ENCODE data around the gene CACNA1A.
"Not testable (repeated sequence)": the region's sequence is repeated elsewhere in the genome, so short reads cannot be mapped to it uniquely, and the experiment has no call there.

CACNA1A gene

GRCh38 chr19:13506471-13506820, at the start of gene CACNA1A:
TSS of gene CACNA1A (minus strand) at chr19:13506479. CDS start at chr19:13506224, 255 bp downstream.
- DNase-seq, result no peak

DNA sequence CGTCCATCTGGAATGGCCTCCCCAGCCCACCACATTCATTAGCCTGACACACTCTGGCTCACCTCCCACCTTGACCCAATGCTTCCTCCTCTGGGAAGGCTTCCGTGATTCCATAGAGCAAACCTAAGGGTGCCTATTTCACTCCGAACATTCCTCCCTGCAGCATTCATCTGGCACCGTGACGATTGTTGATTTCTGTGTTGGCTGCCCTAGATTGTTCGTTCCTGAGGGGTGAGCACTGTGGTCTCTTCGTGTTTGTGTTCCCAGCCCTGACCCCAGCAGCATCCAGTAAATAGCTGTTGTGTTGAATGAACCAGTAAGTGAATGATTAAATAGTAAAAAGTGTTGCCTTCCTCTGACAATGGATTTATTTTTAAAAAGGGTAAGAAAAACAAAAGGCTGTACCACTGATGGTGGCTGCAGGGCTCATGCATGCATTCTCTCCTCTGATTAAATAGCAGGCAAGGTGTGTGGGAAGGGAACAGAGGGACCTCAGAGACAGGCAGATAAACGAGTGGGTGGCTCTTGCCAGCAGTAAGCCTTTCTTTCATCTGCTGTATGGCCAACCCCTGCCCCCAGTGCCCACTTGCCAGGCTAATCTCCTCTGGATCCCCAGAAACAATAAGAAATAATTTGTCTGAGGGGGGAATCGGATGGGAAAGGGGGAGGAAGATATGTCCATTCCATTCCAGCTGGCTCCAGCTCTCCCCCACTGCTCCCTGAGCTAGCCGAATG, 48.4 kb upstream of the CACNA1A start:
- DNase-seq, result no peak

DNA sequence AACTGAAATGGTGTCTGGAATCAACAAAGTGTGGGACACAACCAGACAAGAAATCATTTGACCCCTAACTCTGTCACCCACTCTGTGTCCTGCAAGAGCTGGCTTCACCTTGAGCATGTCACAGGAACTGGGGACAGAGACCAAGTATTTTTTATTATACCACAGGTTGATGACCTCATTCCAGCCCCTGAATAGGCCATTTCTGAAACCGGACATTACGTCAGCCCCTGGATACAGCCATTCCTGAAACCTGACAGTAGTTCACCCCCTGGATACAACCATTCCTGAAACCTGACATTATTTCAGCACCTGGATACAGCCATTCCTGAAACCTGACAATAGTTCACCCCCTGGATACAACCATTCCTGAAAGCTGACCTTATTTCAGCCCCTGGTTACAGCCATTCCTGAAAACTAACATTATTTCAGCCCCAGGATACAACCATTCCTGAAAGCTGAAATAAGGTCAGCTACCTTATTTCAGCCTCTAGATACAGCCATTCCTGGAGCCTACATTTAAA, 47.7 kb upstream of the CACNA1A start:
- DNase-seq, result no peak

GRCh38 chr19:13548131-13548530, 41.9 kb upstream of the CACNA1A start:
- no peak for DNase-seq

DNA sequence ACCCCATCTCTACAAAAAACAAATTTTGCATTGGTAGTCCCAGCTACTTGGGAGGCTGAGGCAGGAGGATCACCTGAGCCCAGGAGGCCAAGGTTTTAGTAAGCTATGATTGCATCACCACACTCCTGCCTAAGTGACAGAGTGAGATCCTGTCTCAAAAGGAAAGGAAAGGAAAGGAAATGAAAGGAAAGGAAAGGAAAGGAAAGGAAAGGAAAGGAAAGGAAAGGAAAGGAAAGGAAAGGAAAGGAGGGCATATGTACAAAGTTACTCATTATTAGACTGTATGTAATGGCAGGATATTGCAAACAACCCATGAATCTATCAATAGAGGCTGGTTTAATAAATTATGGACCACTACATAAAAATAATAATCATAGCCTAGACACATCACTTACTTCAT, 40.8 kb upstream of the CACNA1A start:
- DNase-seq, result no peak

DNA sequence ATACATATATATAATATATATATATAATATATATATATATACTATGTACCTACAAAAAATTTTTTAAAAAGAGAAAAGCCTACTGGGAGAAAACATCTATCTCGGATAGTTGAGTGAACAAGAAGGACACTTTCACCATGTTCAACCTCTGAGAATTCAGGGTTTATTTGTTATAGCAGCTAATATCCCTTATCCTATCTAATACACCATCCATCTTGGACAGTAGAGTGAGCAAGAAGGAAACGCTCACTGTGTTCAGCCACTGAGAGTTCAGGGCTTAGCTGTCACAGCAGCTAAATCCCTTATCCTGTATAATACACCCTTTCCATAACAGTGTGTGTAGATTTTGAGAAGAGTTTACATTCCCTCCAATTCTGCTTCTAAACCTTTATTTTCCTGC, 38.1 kb upstream of the CACNA1A start:
- no peak for DNase-seq

DNA sequence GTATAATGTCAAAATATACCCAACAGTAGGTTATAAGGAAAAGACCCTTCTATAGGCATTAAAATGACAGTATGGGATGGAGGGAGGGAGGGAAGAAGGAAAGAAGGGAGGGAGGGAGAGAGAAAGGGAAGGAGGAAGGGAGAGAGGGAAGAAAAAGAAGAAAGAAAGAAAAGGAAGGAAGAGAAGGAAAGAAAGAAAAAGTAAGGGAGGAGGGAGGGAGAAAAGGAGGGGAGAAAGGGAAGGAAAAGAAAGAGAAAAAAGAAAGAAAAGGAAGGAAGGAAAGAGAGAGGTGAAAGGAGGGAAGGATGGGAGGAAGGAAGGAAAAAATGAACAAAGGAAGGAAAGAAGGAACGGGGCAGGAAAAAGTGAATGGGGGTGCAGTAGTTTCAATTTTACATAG, 35.3 kb upstream of the CACNA1A start:
- DNase-seq, result no peak

DNA sequence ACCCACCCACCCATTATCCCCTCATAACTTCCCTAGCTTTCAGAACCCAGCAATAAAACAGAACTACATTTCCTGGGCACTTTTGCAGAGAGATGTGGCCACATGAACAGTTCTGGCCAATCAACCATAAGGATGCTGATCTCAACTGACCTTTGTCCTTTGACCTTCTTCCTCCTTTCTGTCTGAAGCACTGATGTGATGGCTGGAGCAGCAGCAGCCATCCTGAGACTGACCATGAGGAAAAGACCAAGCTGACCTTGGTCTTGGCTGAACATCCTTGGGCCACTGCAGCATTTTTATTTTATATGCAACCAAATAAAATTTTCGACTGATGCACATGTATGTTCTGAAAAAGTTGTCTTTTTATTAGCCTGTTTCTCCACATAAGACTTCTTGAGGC, 33.1 kb upstream of the CACNA1A start:
- no peak for DNase-seq

- DNase-seq, result no peak
Measured at GRCh38 chr19:13538601-13539253, 32.4 kb upstream of the CACNA1A start.

- DNase-seq, result peak; percentile 33
Measured at GRCh38 chr19:13537454-13537853, 31.2 kb upstream of the CACNA1A start.

GRCh38 chr19:13530720-13531119, 24.4 kb upstream of the CACNA1A start:
- DNase-seq, result no peak

DNA sequence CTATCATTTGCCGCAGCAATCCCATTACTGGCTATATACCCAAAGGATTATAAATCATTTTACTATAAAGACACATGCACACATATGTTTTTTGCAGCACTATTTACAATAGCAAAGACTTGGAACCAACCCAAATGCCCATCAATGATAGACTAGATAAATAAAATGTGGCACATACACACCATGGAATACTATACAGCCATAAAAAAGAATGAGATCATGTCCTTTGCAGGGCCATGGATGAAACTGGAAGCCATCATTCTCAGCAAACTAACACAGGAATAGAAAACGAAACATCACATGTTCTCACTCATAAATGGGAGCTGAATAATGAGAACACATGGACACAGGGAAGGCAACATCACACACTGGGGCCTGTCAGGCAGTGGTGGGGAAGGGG, 23.4 kb upstream of the CACNA1A start:
- DNase-seq, result not testable (repeated sequence)

- DNase-seq, result no peak
Measured at GRCh38 chr19:13526552-13526951, 20.3 kb upstream of the CACNA1A start.

DNA sequence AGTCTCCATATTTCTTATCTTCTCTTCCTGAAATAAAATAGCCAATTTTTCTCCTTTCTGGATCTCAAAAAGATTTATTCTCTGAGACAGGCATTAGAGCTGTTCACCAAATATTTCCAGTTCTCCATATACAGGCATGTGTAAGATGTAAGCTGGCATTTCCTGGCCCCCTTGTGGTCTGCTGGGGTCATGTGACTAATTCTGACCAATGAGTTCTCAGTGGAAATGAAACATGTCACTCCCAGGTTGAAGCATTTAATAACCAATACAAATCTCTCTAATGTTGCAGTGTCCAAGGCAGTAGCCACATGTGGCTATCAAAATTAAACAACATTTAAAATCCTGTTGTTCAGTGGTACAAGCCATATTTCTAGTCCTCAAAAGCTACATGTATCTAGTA, 14.8 kb upstream of the CACNA1A start:
- DNase-seq, result no peak

DNA sequence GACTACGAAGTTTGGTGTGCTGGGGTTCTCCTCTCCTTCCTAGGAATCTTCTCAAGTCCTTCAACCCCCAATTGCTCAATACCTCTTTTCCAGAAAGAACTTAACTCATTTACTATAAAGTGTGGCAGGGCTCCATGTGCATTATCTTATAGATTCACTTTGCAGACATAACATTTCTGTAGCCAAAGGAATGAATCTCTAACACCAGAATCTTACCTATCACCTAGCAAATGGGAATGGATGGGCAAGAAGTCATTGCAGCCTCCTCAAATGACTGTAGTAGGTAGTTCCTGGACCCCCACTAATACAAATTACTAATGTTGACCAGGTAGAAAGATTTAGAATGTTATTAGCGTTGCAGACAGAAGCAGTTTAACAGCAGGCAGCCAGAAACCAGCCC, 5.7 kb upstream of the CACNA1A start:
- no peak for DNase-seq

GRCh38 chr19:13507053-13507611, 853 bp upstream of the CACNA1A start:
- DNase-seq, result no peak

DNA sequence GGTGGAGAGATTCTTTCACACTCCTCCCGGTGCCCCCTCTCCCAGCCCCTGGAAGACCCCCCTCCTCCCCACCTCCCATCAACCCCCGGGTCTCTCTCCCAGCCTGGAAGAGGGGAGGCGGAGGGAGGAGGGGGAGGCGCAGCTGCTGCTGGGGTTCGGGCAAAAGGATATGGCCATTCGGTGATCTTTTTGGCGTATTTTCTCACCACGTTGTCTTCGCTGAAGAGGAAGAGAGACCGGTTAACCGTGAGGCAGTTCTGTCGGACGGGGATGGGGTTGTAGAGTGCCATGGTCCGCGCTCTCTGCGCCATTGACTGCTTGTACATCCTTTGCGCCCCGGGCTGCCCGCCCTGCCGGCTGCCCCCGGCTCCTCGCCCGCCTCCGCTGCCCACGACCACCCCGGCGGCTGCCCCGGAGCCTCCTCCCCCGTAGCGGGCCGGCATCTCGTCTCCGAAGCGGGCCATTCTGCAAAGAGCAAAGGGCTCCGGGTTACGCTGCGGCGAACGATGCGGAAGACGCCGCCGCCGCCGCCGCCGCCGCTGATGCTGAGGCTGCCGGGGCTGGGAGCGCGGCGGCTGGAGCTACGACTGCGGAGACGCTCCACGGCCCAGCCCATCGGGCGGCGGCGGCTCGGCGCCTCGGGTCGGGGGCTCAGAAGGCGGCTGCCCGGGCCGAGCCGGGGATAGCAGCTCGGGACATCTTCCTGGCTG, 363 bp downstream of the CACNA1A start:
- no peak for DNase-seq

- no peak for DNase-seq
Measured at GRCh38 chr19:13505164-13505695, 1.0 kb downstream of the CACNA1A start.

GRCh38 chr19:13503570-13504235, 2.6 kb downstream of the CACNA1A start:
- DNase-seq, result no peak

- no peak for DNase-seq
Measured at GRCh38 chr19:13502231-13502630, 4.0 kb downstream of the CACNA1A start.

- DNase-seq, result no peak
Measured at GRCh38 chr19:13499692-13500091, 6.6 kb downstream of the CACNA1A start.

- DNase-seq, result no peak
Measured at GRCh38 chr19:13493516-13494310, 12.6 kb downstream of the CACNA1A start.
